HEK293 (cell line): ENCODE measurements around the gene DPH7.

Experiments
- GLIS1 ChIP-seq: fragments of 450-650 bp; formaldehyde crosslinking; IDR thresholded peaks from 2 replicates; pipeline ENCODE4 v1.5.1; 2016; ENCODE audit warnings: missing biosample characterization, missing genetic modification characterization
- GLIS2 ChIP-seq: fragments of 450-650 bp; formaldehyde crosslinking; IDR thresholded peaks from 2 replicates; pipeline ENCODE4 v1.5.1; 2016; ENCODE audit warnings: missing biosample characterization, missing genetic modification characterization
- KLF17 ChIP-seq: fragments of 450-650 bp; formaldehyde crosslinking; IDR thresholded peaks from 2 replicates; pipeline ENCODE4 v1.5.1; 2016; ENCODE audit warnings: missing biosample characterization, missing genetic modification characterization
- KLF7 ChIP-seq: fragments of 450-650 bp; formaldehyde crosslinking; IDR thresholded peaks from 2 replicates; pipeline ENCODE4 v1.5.1; 2016; ENCODE audit warnings: missing biosample characterization, missing genetic modification characterization, borderline replicate concordance
- KLF9 ChIP-seq: fragments of 450-650 bp; formaldehyde crosslinking; IDR thresholded peaks from 2 replicates; pipeline ENCODE4 v1.5.1; 2016; ENCODE audit warnings: missing biosample characterization, missing genetic modification characterization, low read depth
- MYNN ChIP-seq: fragments of 450-650 bp; formaldehyde crosslinking; IDR thresholded peaks from 2 replicates; pipeline ENCODE4 v1.5.1; 2016; ENCODE audit warnings: missing biosample characterization, missing genetic modification characterization, borderline replicate concordance
- REST ChIP-seq: fragments of 450-650 bp; formaldehyde crosslinking; IDR thresholded peaks from 2 replicates; pipeline ENCODE4 v1.5.1; 2016; ENCODE audit warnings: missing biosample characterization, missing genetic modification characterization
- SCRT1 ChIP-seq: fragments of 450-650 bp; formaldehyde crosslinking; IDR thresholded peaks from 2 replicates; pipeline ENCODE4 v1.5.1; 2016; ENCODE audit warnings: missing biosample characterization, missing genetic modification characterization, borderline replicate concordance
- SP3 ChIP-seq: fragments of 450-650 bp; formaldehyde crosslinking; IDR thresholded peaks from 2 replicates; pipeline ENCODE4 v1.5.1; 2016; ENCODE audit warnings: missing biosample characterization, missing genetic modification characterization
- YY1 ChIP-seq: fragments of 450-650 bp; formaldehyde crosslinking; IDR thresholded peaks from 2 replicates; pipeline ENCODE4 v1.5.1; 2018; ENCODE audit warnings: missing biosample characterization, missing genetic modification characterization
- ZBTB7A ChIP-seq: fragments of 450-650 bp; formaldehyde crosslinking; IDR thresholded peaks from 2 replicates; pipeline ENCODE4 v1.5.1; 2016; ENCODE audit warnings: low read depth, missing biosample characterization, missing genetic modification characterization
- ZFP69B ChIP-seq: fragments of 450-650 bp; formaldehyde crosslinking; IDR thresholded peaks from 2 replicates; pipeline ENCODE4 v1.5.1; 2016; ENCODE audit warnings: missing biosample characterization, missing genetic modification characterization
- ZNF10 ChIP-seq: fragments of 450-650 bp; formaldehyde crosslinking; IDR thresholded peaks from 2 replicates; pipeline ENCODE4 v1.5.1; 2017; ENCODE audit warnings: missing biosample characterization, missing genetic modification characterization
- ZNF155 ChIP-seq: fragments of 450-650 bp; formaldehyde crosslinking; IDR thresholded peaks from 2 replicates; pipeline ENCODE4 v1.5.1; 2016; ENCODE audit warnings: missing biosample characterization, missing genetic modification characterization
- ZNF24 ChIP-seq: fragments of 450-650 bp; formaldehyde crosslinking; IDR thresholded peaks from 2 replicates; pipeline ENCODE4 v1.5.1; 2016; ENCODE audit warnings: missing biosample characterization, missing genetic modification characterization
- ZNF266 ChIP-seq: fragments of 450-650 bp; formaldehyde crosslinking; IDR thresholded peaks from 2 replicates; pipeline ENCODE4 v1.5.1; 2016; ENCODE audit warnings: missing biosample characterization, missing genetic modification characterization, low read depth
- ZNF324 ChIP-seq: fragments of 450-650 bp; formaldehyde crosslinking; IDR thresholded peaks from 2 replicates; pipeline ENCODE4 v1.5.1; 2016; ENCODE audit warnings: missing biosample characterization, missing genetic modification characterization
- ZNF416 ChIP-seq: fragments of 450-650 bp; formaldehyde crosslinking; IDR thresholded peaks from 2 replicates; pipeline ENCODE4 v1.5.1; 2016; ENCODE audit warnings: missing biosample characterization, missing genetic modification characterization
- ZNF701 ChIP-seq: fragments of 450-650 bp; formaldehyde crosslinking; IDR thresholded peaks from 2 replicates; pipeline ENCODE4 v1.5.1; 2016; ENCODE audit warnings: missing biosample characterization, missing genetic modification characterization
- TF ChIP-seq, protein P1 (sequence below): fragments of 450-650 bp; formaldehyde crosslinking; IDR thresholded peaks from 2 replicates; pipeline ENCODE4 v1.5.1; 2016; ENCODE audit warnings: missing biosample characterization, missing genetic modification characterization
- TF ChIP-seq, protein P2 (sequence below): fragments of 450-650 bp; IDR thresholded peaks from 2 replicates; pipeline ENCODE4 v1.5.1; 2018; ENCODE audit warnings: missing biosample characterization, mild to moderate bottlenecking, missing genetic modification characterization
- TF ChIP-seq, protein P3 (sequence below): fragments of 450-650 bp; formaldehyde crosslinking; IDR thresholded peaks from 2 replicates; pipeline ENCODE4 v1.5.1; 2016; ENCODE audit warnings: missing biosample characterization, missing genetic modification characterization
- TF ChIP-seq, protein P4 (sequence below): fragments of 450-650 bp; formaldehyde crosslinking; IDR thresholded peaks from 2 replicates; pipeline ENCODE4 v1.5.1; 2017; ENCODE audit warnings: missing biosample characterization, missing genetic modification characterization
- TF ChIP-seq, protein P5 (sequence below): fragments of 450-650 bp; formaldehyde crosslinking; IDR thresholded peaks from 2 replicates; pipeline ENCODE4 v1.5.1; 2016; ENCODE audit warnings: missing biosample characterization, missing genetic modification characterization, borderline replicate concordance

DPH7 gene

DNA sequence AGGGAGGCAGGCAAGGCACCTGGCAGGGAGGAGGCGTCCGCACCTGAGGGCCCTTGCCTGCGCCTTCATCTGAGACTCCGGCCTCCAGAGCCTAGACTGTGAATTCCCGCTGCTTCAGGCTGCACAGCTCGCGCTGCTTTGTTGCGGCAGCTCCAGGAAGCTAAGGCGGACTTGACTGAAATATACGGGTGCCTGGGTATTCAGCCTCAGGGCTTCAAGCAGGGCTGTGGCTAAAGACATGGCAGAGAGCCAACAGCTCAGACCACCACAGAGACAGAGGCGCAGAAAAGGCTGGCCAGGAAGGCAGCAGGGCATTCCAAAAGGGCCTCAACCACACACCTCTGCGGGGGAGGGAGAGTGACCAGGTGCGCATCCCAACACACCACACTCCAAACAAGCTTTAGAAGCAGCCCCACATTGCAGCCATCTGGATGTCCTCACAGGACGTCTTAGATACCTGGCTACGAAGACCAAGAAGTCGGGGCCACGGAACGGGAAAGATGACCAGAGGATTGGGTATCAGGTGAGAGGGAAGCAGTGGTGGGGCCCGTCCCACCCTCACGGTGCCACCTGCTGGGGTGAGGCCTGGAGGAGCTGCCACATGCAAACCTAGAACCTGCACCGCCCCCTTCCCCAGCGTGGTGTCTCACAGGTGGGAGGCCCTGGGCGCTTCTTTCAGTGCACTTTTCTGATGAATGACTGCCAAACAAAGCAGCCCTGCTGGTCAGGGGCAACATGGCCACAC, 1.7 kb upstream of the DPH7 start (continued):
- TF ChIP-seq KLF17 (tag by site-specific recombination) (no peak), GLIS1 (tag by site-specific recombination) (peak; percentile 51), ZNF416 (no peak), REST (tag by site-specific recombination) (no peak), ZNF10 (tag by site-specific recombination) (no peak), KLF9 (no peak), ZNF24 (tag by site-specific recombination) (no peak), ZNF324 (tag by site-specific recombination) (no peak), ZFP69B (tag by site-specific recombination) (peak; percentile 46; the same call in 1 of the 2 replicates), SCRT1 (tag by site-specific recombination) (no peak), YY1 (tag by site-specific recombination) (no peak), GLIS2 (no peak), KLF7 (tag by site-specific recombination) (no peak), ZBTB7A (no peak), ZNF155 (tag by site-specific recombination) (no peak), ZNF701 (tag by site-specific recombination) (no peak), ZNF266 (tag by site-specific recombination) (no peak), MYNN (tag by site-specific recombination) (no peak), SP3 (tag by site-specific recombination) (no peak)
- TF ChIP-seq, protein P1, sequence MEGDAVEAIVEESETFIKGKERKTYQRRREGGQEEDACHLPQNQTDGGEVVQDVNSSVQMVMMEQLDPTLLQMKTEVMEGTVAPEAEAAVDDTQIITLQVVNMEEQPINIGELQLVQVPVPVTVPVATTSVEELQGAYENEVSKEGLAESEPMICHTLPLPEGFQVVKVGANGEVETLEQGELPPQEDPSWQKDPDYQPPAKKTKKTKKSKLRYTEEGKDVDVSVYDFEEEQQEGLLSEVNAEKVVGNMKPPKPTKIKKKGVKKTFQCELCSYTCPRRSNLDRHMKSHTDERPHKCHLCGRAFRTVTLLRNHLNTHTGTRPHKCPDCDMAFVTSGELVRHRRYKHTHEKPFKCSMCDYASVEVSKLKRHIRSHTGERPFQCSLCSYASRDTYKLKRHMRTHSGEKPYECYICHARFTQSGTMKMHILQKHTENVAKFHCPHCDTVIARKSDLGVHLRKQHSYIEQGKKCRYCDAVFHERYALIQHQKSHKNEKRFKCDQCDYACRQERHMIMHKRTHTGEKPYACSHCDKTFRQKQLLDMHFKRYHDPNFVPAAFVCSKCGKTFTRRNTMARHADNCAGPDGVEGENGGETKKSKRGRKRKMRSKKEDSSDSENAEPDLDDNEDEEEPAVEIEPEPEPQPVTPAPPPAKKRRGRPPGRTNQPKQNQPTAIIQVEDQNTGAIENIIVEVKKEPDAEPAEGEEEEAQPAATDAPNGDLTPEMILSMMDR (tag by site-specific recombination) = 0 out of 2 replicates have a peak, but pooled peaks have one; percentile 24
- TF ChIP-seq, protein P2, sequence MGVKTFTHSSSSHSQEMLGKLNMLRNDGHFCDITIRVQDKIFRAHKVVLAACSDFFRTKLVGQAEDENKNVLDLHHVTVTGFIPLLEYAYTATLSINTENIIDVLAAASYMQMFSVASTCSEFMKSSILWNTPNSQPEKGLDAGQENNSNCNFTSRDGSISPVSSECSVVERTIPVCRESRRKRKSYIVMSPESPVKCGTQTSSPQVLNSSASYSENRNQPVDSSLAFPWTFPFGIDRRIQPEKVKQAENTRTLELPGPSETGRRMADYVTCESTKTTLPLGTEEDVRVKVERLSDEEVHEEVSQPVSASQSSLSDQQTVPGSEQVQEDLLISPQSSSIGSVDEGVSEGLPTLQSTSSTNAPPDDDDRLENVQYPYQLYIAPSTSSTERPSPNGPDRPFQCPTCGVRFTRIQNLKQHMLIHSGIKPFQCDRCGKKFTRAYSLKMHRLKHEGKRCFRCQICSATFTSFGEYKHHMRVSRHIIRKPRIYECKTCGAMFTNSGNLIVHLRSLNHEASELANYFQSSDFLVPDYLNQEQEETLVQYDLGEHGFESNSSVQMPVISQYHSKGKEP (tag by site-specific recombination) = peak; percentile 55; the same call in 1 of the 2 replicates
- TF ChIP-seq, protein P3, sequence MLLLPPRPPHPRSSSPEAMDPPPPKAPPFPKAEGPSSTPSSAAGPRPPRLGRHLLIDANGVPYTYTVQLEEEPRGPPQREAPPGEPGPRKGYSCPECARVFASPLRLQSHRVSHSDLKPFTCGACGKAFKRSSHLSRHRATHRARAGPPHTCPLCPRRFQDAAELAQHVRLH (tag by site-specific recombination) = no peak
- TF ChIP-seq, protein P4, sequence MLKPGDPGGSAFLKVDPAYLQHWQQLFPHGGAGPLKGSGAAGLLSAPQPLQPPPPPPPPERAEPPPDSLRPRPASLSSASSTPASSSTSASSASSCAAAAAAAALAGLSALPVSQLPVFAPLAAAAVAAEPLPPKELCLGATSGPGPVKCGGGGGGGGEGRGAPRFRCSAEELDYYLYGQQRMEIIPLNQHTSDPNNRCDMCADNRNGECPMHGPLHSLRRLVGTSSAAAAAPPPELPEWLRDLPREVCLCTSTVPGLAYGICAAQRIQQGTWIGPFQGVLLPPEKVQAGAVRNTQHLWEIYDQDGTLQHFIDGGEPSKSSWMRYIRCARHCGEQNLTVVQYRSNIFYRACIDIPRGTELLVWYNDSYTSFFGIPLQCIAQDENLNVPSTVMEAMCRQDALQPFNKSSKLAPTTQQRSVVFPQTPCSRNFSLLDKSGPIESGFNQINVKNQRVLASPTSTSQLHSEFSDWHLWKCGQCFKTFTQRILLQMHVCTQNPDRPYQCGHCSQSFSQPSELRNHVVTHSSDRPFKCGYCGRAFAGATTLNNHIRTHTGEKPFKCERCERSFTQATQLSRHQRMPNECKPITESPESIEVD (tag by site-specific recombination) = no peak
- TF ChIP-seq, protein P5, sequence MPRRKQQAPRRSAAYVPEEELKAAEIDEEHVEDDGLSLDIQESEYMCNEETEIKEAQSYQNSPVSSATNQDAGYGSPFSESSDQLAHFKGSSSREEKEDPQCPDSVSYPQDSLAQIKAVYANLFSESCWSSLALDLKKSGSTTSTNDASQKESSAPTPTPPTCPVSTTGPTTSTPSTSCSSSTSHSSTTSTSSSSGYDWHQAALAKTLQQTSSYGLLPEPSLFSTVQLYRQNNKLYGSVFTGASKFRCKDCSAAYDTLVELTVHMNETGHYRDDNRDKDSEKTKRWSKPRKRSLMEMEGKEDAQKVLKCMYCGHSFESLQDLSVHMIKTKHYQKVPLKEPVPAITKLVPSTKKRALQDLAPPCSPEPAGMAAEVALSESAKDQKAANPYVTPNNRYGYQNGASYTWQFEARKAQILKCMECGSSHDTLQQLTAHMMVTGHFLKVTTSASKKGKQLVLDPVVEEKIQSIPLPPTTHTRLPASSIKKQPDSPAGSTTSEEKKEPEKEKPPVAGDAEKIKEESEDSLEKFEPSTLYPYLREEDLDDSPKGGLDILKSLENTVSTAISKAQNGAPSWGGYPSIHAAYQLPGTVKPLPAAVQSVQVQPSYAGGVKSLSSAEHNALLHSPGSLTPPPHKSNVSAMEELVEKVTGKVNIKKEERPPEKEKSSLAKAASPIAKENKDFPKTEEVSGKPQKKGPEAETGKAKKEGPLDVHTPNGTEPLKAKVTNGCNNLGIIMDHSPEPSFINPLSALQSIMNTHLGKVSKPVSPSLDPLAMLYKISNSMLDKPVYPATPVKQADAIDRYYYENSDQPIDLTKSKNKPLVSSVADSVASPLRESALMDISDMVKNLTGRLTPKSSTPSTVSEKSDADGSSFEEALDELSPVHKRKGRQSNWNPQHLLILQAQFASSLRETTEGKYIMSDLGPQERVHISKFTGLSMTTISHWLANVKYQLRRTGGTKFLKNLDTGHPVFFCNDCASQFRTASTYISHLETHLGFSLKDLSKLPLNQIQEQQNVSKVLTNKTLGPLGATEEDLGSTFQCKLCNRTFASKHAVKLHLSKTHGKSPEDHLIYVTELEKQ (tag by site-specific recombination) = no peak
